ENCODE measurements around the gene SLC2A5.
A peak's percentile ranks its signal among the peaks of the same experiment; 100 is the strongest.
"Not testable (repeated sequence)": the region's sequence is repeated elsewhere in the genome, so short reads cannot be mapped to it uniquely, and the experiment has no call there.

Gene SLC2A5

DNA sequence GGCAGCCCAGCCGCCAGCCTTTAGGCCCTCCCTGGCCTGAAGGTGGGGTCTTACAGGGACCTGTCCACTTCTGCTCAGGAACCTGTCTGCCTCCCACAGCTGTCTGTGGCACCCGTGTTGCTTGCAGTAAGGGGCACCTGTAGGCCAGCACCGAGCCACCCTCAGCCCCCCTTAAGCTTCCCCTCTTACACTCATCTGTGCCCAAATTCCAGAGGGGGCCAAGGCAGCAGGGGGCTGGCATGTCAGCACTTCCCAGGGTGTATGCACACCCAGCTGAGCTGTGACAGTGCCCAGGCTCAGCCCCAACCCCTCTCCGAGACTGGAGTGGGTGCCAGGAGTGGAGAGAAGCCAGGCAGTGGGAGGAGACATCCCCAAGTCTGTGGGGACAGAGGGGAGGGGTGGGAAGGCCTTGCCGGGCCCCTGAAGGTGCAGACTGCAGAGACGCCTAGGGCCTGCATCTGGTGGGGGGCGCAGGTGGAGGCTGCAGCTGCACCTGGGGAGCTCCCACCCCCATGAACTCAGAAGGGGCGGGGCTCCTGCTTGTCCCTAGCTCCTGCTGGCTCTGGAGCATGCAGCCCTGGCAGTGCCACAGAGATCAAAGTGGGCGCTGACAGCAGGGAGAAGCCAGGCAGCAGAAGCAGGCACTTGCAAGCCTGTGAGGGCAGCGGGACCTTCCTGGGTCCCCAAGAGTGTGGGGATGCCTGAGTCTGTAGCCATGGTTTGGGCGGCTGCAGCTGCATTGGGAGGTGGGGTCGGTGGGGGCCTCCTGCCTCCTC, 37.8 kb downstream of the SLC2A5 start:
- DNase-seq: no peak

DNA sequence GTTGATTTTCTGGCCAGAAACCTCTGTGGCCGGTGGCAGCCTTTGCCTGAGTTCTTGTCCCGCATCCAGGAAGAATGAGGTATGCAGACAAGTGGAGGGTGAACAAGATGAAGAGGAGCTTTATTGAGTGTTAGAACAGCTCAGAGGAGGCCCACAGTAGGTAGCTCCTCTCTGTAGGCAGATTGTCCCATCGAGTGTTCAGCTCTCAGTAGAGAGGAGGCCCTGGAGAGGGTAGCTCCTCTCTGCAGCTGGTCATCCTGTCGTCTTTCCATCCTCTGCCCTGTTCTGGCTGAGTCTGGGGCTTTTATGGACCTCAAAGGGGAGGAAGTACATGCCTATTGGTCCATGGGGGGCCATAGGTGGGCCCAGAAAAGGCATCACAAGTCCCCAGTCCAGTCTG, 38.4 kb downstream of the SLC2A5 start:
- not testable (repeated sequence) for DNase-seq

DNA sequence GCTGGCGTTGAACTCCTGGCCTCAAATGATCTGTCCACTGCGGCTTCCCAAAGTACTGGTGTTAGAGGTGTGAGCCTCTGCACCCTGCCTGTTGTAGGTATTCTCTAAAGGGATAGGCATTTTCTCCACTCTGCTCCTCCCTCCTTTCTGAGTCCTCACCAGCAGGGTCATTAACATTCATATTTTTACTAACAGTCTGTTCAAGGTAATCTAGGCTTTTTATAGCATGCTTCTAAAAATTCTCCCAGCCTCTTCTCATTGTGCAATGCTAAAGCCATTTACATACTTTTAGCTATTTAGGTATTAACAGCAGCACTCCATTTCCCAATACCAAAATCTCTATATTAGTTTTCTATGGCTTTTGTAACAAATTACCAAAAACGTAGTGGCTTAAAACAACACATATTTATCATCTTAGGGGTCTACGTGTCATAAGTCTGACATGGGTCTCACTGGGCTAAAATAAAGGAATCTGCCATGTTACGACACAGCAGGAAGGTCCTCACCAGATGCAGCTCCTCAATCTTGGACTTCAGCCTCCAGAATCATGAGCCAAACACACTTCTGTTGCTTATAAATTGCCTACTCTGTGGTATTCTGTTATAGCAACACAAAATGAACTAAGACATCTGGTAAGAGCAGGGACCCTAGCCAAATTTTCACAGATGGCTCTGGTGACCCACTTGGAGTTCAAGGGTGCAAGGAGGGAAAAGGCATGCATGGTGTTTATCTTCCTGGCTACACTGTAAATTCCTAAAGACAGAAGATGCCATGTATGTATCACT, 40.3 kb downstream of the SLC2A5 start:
- no peak for DNase-seq

DNA sequence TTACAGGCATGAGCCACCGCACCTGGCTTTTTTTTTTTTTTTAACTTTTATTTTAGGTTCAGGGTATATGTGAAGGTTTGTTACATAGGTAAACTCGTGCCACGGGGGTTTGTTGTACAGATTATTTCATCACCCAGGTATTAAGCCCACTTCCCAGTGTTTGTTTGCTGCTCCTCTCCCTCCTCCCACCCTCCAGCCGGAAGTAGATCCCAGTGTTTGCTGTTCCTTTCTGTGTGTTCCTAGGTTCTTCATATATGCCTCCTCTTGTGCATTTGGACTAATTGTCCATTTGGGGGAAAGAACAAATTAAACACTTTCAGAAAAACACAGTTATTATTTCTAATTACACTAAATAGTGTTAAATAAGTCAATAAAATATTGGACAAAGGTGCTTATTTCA, 42.1 kb downstream of the SLC2A5 start:
- DNase-seq: no peak

DNA sequence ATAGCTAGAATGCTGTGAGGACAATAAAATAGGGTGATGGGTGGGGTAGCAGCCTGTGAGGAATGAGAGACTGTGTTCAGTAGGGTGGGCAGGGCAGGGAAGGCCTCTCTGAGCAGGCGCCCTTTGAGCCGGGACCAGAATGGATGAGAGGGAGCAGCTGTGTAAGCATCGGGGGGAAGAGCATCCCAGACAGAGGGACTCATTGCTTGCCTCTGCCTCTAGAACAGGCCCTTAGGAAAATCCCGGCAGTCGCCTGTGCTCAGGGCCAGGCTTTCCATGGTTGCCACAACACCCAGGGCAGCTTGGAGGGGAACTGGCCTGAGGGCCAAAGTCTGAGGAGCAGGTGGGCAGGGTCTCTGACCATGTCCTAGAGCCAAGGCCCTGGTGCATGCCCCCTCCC, 44.0 kb downstream of the SLC2A5 start:
- no peak for DNase-seq

DNA sequence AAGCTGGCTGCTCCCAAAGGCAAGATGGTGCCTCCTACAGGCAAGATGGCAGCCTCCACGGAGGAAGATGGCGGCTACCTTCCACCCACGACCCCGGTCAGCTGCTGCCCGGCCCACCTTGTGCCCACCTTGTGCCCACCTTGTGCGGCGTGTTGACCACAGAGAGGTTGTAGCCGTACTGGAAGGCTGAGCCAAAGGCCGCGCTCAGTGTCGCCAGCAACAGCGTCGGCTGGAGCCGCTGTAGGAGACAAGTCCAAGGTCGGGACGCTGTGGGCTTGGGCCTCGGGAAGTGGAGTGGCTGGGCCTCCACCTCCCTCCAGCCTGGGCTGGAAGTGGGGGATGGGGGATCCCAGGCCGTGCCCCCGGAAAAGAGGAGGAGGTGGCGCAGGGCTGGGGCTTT, 44.6 kb downstream of the SLC2A5 start:
- DNase-seq: no peak

DNA sequence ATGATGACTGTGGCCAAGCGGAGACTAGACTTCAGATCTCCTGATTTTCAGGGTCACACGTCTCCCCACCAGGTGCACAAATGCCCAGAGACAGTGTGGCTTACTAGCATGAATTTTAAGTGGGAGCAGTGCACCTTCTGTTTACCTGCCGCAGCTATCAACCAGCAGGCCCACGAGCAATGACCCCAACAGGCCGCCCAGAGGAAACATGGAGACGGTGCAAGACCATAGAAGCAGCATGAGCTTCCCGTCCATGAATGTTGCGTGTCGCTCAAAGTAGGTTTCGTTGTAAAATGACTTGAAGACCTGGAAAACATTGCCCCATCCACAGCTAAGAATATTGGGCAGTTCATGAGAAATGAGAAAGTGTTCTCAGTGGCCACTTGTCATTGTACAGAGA, 46.7 kb downstream of the SLC2A5 start:
- no peak for DNase-seq

DNA sequence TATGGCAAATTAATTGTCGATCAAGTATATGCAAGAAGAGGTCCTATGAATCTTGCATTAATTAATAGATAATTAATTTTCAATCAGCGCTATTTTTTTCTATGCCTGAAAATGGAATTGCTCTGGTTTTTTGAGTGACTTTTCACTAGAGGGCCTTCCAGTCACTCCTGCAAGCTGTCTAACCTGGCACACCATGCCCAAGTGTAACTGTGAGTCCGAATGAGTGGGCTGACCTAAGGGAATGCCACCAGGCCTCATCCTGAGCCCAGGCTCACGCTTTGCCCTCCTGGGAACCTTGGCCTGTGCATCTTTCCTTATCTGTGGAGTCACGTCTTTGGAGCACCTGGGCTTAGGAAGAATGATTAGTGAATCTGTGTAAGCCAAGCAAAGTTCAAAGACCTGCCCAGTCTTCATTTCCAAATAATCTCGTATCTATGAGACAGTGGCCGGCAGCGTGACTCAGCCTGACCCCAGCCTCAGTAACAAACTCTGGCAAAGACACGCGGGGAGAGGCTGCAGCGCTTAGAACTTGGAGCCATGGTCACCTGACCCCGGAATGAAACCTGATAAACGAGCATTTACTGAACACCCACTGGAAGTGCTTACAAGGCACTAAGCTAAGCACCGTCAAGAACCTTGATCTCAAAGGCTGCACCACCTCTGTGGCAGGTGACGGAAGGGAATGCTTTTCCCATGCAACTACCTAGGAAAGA, 47.3 kb downstream of the SLC2A5 start:
- not testable (repeated sequence) for DNase-seq

DNA sequence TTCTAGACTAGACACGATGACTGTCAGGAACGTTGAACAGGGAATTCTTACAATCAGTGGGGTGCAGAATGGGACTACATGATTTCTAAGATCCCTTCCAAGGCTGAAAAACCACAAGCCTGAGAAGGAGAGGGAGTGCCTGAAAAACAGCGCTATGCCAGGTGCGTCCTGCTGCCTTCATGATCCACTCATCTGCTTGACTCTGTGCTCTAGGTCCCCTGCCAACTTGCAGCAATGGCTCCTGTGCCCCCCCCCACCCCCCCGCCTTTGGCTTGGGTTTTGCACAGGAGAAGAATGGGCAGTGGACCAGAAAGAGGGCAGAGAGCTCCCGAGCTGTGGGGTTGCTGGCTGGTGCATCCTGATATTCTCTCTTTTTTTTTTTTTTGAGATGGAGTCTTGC, 49.1 kb downstream of the SLC2A5 start:
- no peak for DNase-seq

DNA sequence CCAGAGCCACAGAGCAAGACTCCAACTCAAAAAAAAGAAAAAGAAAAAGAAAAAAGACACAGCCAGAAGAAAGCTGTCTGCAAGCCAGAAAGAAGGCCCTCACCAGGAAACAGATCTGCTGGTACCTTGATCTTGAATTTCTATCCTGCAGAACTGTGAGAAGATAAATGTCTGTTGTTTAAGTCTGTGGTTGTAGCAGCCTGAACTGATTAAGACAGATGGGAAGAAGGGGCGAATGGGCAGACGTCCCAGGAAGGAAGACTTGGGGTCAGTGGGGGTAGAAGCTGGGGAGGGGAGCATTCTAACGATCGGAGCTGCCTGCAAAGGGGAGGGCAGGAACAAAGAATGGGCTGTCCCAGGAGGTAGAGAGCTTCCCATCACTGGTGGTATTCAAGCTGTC, 49.5 kb downstream of the SLC2A5 start:
- no peak for DNase-seq

DNA sequence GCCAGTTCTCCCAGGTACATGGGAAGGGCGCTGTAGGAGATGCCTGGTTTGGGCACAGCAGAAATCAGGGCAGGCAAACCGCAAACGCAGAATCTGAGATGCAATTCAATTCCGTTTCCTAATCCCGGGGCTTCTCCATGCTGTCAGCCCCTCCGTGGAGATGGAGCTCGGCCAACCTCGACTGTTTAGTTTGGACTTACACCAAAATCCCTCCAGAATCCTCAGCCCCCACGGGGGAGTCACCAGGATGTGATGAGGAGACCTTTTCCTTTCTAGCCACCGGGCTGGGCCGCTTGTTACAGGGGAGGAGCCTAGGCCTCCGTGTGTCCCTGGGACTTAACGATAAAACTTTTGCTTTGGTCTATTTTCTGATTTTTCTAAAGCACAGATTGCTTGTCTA, 51.1 kb downstream of the SLC2A5 start:
- no peak for DNase-seq

DNA sequence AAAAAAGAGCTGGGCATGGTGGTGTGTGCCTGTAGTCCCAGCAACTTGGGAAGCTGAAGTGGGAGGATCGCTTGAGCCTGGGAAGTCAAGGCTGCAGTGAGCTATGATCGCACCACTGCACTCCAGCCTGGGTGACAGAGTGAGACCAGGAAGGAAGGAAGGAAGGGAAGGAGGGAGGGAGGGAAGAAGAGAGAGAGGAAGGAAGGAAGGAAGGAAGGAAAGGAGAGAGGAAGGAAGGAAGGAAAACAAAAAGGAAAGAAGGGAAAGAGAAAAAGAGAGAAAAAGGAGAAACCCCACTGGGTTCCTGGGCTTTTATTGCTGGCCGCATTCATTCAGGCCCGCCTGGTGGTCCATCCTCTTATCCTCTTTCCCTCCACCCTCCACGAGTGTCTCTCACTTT, 53.0 kb downstream of the SLC2A5 start:
- no peak for DNase-seq

DNA sequence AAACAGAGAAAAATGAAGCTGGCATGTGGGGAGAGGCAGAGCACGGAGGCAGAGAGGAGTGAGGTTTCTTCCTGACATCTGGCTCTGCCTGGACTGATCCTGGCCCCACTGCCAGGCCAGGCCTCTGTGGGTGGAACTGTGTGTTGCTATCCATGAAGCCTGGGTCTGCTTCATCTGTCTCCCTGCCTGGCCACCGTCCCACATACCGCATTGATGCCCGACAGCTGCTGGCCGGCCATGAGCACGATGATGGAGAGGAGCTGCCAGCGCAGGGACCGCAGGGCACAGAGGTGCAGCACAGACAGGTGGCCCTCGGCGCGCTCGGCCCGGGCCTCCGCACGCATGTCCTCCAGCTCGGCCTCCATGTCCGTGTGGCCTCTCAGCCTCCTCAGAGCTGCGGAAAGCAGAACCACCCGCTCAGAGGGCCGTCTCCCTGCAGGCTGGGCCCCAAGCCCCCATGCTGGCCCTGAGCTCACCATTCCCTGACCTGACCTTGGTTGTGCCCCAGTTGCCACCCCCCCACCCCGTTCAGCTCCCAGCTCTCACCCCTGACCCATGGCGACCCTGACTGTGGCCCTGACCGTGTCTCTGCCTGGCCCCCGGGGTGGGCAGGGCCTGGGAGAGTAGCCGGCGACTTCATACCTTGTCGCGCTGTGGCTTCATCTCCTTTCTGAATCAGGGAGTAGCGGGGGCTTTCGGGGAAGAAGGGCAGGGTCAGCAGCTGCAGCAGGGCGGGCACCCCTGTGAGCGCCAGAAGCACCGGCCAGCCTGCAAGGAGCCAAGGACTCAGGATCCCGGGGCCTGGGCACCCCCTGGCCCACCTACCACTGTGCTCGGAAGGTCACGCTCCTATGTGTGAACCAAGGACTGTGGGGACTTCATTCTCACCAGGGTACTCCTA, 54.7 kb downstream of the SLC2A5 start:
- no peak for DNase-seq

DNA sequence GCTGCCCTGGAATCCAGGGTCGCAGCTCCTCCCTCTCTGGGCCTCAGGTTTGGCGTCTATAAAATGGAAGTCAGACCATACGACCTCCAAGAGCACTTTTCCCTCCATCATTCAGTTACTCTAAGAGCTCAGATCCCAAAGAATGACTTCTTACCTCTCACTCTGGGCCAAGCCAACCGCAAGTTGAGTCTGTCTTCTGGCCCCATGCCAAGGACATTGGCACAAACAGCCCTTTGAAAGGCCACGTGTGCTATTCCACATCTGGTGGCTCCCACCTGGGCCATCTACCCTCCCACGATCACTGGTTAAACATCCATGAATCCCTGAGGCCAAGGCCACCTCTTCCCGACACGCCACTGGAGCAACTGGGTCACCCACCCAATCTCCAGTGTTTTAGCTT, 55.6 kb downstream of the SLC2A5 start:
- DNase-seq: no peak

DNA sequence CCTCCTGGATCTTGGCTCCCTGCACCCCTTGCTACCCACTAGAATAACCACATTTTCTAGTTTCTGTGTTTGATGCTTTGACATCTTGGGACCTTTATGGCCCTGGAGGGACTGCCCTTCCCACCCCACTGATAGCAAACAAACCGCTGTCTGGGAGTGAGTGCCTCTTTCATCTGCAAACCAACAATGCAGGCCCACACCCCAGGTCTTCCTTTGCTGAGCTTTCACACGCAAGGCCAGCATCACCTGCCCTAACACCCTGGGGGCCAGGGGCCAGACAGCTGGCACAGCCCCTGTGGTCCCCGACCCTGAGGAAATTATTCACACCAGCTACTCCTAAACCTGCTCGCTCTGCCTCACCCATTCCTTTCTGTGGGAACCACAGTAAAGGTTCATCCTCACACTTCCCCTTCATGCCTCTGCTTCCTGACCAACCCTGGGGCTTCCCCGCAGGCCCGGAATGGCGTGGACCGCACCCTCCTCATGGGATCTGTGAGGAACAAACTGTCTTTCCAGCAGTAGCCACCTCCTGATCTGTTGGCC, 58.6 kb downstream of the SLC2A5 start:
- no peak for DNase-seq

DNA sequence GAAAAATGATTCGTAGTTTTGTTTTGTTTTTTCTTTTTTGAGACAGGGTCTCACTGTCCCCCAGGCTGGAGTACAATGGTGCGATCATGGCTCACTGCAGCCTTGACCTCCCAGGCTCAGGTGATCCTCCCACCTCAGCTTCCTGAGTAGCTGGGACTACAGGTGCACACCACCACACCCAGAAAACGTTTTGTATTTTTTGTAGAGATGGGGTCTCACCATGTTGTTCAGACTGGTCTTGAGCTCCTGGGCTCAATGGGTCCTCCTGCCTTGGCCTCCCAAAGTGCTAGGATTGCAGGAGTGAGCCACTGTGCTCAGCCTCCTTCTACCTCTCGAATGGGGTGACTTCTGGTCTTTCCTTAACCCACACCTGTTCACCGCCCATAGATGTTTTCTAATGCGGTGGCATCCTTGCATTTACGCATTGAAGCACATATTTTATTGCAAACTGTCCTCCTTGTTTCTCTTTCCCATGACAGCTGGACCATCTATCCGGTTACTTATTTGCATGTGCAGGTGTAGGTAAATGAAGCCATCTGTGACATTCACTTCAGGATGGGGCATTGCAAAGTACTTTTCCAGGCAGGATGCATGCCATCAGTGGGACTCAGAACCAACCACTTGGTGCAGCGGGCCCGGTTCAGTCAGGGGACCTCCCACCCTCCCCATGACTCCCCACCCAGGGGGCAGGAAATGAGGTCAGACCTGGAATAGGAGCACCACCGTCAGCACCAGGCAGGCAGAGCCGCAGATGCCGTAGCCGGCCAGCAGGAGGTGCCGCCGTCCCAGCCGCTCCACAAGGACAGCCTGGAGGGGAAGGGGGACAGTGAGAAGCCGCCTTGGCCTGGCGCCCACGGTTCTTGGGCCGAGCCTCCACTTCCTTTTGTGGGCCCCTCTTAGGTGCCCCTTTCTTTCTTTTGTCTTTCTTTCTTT, 59.7 kb downstream of the SLC2A5 start:
- no peak for DNase-seq

DNA sequence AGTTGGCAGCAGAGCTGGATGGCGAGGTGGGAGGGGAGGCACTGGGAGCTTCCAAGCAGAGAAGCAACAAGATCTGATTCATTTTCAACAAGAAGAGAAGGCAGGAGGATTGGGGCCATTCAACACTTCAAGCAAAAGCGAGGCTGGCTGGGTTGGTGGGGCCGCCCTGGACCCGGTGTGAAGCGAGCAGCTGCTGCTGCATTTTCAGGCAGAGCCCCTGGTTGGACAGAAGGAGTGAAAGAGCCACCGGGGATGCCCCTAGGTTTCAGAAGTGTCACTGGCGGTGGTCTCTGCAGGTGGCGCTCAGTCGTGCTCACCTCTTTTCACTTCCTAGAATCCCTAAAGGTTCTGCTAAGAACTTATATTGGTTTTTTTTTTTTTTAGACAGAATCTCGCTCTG, 61.2 kb downstream of the SLC2A5 start:
- DNase-seq: no peak

DNA sequence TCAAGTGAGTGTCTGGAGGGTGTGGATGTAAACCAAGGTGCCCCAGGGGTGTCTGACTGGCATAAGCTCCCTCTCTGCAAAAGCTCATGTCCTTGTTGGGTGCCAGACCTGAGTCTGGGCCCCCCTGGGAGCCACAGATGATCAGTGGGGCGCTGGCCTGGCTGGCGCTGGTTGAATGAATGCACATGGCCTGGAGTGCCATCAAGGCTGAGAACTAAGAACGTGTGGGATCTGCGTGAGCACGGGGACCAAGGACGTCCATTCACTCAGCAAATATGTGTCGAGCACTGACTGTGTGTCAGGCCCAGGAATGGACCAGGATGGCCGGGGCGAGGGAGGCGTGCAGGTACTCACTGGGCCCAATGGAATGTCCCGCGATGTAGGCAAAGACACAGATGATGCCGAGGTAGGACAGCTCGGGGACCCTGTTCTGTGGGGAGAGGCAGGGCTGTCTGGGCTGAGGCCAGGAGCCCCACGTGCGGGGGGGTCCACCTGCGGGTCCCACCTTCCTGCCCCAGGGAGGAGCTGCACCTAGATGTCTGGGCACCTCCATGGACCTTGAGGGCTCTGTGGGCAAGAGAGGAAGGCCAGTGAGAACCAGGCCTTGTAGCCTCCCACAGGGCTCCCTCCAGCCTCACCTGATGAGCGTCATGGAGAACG, 62.3 kb downstream of the SLC2A5 start:
- no peak for DNase-seq

DNA sequence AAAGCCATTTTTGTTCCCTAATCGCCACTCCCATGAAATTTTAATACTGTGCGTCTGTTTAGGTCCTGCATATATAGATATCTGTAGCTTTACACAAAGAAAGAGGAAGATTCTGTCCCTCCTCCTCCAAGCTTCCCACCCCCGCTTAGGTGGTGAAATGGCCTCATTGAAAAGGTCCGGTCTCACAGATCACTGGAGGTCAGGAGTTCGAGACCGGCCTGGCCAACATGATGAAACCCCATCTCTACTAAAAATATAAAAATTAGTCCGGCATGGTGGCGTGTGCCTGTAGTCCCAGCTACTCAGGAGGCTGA, 64.1 kb downstream of the SLC2A5 start:
- DNase-seq: no peak

DNA sequence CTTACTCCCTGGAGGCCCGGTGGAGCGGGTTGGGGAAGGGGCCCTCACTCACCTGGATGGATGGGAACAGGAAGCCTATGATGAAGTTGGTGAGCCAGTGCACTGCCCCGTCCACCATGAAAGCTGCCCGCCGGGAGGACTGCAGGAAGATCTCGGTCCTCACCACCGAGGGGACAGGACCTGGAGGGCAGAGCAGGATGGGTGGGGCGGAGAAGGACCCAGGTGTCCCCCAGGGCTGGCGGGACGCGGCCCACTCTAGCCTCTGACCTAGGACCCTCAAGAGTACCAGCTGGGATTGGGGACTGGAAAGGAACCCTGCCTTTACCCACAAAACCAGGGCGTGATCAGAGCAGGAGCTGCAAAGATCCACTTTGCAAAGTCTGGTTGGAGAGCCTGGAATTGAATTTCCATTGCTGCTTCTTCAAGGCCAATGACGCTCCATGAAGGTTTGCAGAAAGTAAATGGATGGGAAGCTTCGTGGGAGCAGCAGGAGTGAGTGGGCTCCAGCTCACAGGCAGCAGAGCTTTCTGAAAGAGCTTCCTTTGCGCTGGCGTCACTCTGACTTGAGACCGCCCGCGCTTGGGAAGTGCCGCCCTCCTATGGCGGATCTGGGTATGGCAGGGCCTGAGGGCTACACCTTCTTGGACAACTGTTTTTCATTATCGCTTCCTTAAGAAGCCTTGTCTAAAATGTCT, 64.6 kb downstream of the SLC2A5 start:
- peak; percentile 67 for DNase-seq

Measured in effector CD4-positive, alpha-beta T cell (primary cell).